Activated T-cell treated with anti-CD3 and anti-CD28 coated beads, Interleukin-2, amount 50 U/mL, for 24 hours (primary cell): ENCODE results near the gene TOMM40.
"Not testable (repeated sequence)": the region's sequence is repeated elsewhere in the genome, so short reads cannot be mapped to it uniquely, and the experiment has no call there.

ENCODE experiments used
- DNase-seq: peaks from one replicate; pipeline ENCODE4 v3.0.0-alpha.2; 2020
- H3K27ac Mint-ChIP-seq: 2 replicates; pipeline ENCODE4 v1.8.0; 2020; ENCODE audit warnings: mild to moderate bottlenecking, mixed read lengths
- H3K27me3 Mint-ChIP-seq: 2 replicates; pipeline ENCODE4 v1.8.0; 2020; ENCODE audit warnings: mixed read lengths
- H3K36me3 Mint-ChIP-seq: 2 replicates; pipeline ENCODE4 v1.8.0; 2020; ENCODE audit warnings: low read depth, mixed read lengths
- H3K4me1 Mint-ChIP-seq: 2 replicates; pipeline ENCODE4 v1.8.0; 2020; ENCODE audit warnings: low read depth, mixed read lengths
- H3K4me3 Mint-ChIP-seq: 2 replicates; pipeline ENCODE4 v1.8.0; 2020; ENCODE audit warnings: mild to moderate bottlenecking, moderate library complexity, mixed read lengths
- H3K9me3 Mint-ChIP-seq: 2 replicates; pipeline ENCODE4 v1.8.0; 2020; ENCODE audit warnings: mixed read lengths

Gene TOMM40

GRCh38 chr19:44903216-44903601 lies 12.2 kb downstream of the TOMM40 start:
- H3K9me3 Mint-ChIP-seq, result no peaks in the 10 kb centered on the region
- no peak overlapping the region for H3K4me3 Mint-ChIP-seq
- no peak for DNase-seq
- H3K36me3 Mint-ChIP-seq, result peaks cover 53% of the 10 kb centered on the region
- H3K27ac Mint-ChIP-seq, result peak overlapping the region; percentile 33
- peaks cover 15% of the 10 kb centered on the region for H3K4me1 Mint-ChIP-seq
- H3K27me3 Mint-ChIP-seq, result peaks cover 25% of the 10 kb centered on the region

GRCh38 chr19:44903602-44904425 lies 12.8 kb downstream of the TOMM40 start:
- no peak overlapping the region for H3K4me3 Mint-ChIP-seq
- peaks cover 52% of the 10 kb centered on the region for H3K36me3 Mint-ChIP-seq
- H3K4me1 Mint-ChIP-seq, result peaks cover 15% of the 10 kb centered on the region
- no peaks in the 10 kb centered on the region for H3K9me3 Mint-ChIP-seq
- peak overlapping the region; percentile 33 for H3K27ac Mint-ChIP-seq
- peak; percentile 87 for DNase-seq
- peaks cover 25% of the 10 kb centered on the region for H3K27me3 Mint-ChIP-seq

GRCh38 chr19:44904426-44904994 lies 13.5 kb downstream of the TOMM40 start:
- DNase-seq, result peak; percentile 54
- peaks cover 15% of the 10 kb centered on the region for H3K4me1 Mint-ChIP-seq
- H3K36me3 Mint-ChIP-seq, result peaks cover 46% of the 10 kb centered on the region

GRCh38 chr19:44905437-44906160 lies 14.5 kb downstream of the TOMM40 start, which contains the start of gene APOE:
APOE (plus strand) TSS chr19:44905796; CDS start chr19:44906625, 829 bp downstream.
- Mint-ChIP-seq H3K36me3 (peaks cover 35% of the 10 kb centered on the region), H3K4me1 (peaks cover 15% of the 10 kb centered on the region), H3K9me3 (no peaks in the 10 kb centered on the region), H3K27me3 (peaks cover 25% of the 10 kb centered on the region), H3K4me3 (no peak within 1 kb of the TSS), H3K27ac (no peak within 1 kb of the TSS)
- no peak for DNase-seq

More at GRCh38 chr19:44904426-44904994, 13.5 kb downstream of the TOMM40 start:
- Mint-ChIP-seq H3K27me3 (peaks cover 25% of the 10 kb centered on the region), H3K9me3 (no peaks in the 10 kb centered on the region), H3K4me3 (no peak overlapping the region), H3K27ac (no peak overlapping the region)

GRCh38 chr19:44907613-44908012 lies 16.6 kb downstream of the TOMM40 start:
- Mint-ChIP-seq H3K36me3 (peaks cover 16% of the 10 kb centered on the region), H3K27me3 (peaks cover 38% of the 10 kb centered on the region), H3K9me3 (no peaks in the 10 kb centered on the region), H3K27ac (no peak overlapping the region), H3K4me1 (peaks cover 14% of the 10 kb centered on the region), H3K4me3 (no peak overlapping the region)
- no peak for DNase-seq

- DNase-seq, result no peak
- Mint-ChIP-seq H3K4me1 (peaks cover 13% of the 10 kb centered on the region), H3K9me3 (no peaks in the 10 kb centered on the region), H3K36me3 (peaks cover 10% of the 10 kb centered on the region), H3K4me3 (no peak overlapping the region), H3K27ac (no peak overlapping the region), H3K27me3 (peaks cover 44% of the 10 kb centered on the region)
Measured at GRCh38 chr19:44908074-44908835, 17.2 kb downstream of the TOMM40 start.

GRCh38 chr19:44908836-44909261 lies 17.8 kb downstream of the TOMM40 start:
- no peak overlapping the region for H3K4me3 Mint-ChIP-seq
- peaks cover 11% of the 10 kb centered on the region for H3K4me1 Mint-ChIP-seq
- no peak overlapping the region for H3K27ac Mint-ChIP-seq
- peaks cover 50% of the 10 kb centered on the region for H3K27me3 Mint-ChIP-seq
- peaks cover 4% of the 10 kb centered on the region for H3K36me3 Mint-ChIP-seq
- no peaks in the 10 kb centered on the region for H3K9me3 Mint-ChIP-seq
- DNase-seq, result no peak

GRCh38 chr19:44909775-44910174 lies 18.7 kb downstream of the TOMM40 start:
- peaks cover under 1% of the 10 kb centered on the region for H3K36me3 Mint-ChIP-seq
- DNase-seq, result no peak
- peaks cover 17% of the 10 kb centered on the region for H3K4me1 Mint-ChIP-seq
- no peak overlapping the region for H3K4me3 Mint-ChIP-seq
- no peaks in the 10 kb centered on the region for H3K9me3 Mint-ChIP-seq
- no peak overlapping the region for H3K27ac Mint-ChIP-seq
- peaks cover 59% of the 10 kb centered on the region for H3K27me3 Mint-ChIP-seq

- not testable (repeated sequence) for H3K4me3 Mint-ChIP-seq, H3K9me3 Mint-ChIP-seq, H3K27ac Mint-ChIP-seq, DNase-seq, H3K36me3 Mint-ChIP-seq
- Mint-ChIP-seq H3K27me3 (peaks cover 43% of the 10 kb centered on the region), H3K4me1 (peaks cover 10% of the 10 kb centered on the region)
Measured at GRCh38 chr19:44911896-44912295, 20.8 kb downstream of the TOMM40 start.

- no peak for DNase-seq
- peaks cover 39% of the 10 kb centered on the region for H3K27me3 Mint-ChIP-seq
- H3K9me3 Mint-ChIP-seq, result no peaks in the 10 kb centered on the region
- H3K27ac Mint-ChIP-seq, result no peak overlapping the region
- peaks cover 10% of the 10 kb centered on the region for H3K4me1 Mint-ChIP-seq
- peaks cover 2% of the 10 kb centered on the region for H3K36me3 Mint-ChIP-seq
- no peak overlapping the region for H3K4me3 Mint-ChIP-seq
Measured at GRCh38 chr19:44912854-44913253, 21.8 kb downstream of the TOMM40 start.

GRCh38 chr19:44913512-44914432 lies 22.7 kb downstream of the TOMM40 start:
- Mint-ChIP-seq H3K27me3 (peaks cover 35% of the 10 kb centered on the region), H3K4me1 (peaks cover 10% of the 10 kb centered on the region), H3K4me3 (peak overlapping the region; percentile 89), H3K27ac (peak overlapping the region; percentile 40)
- not testable (repeated sequence) for H3K9me3 Mint-ChIP-seq, DNase-seq, H3K36me3 Mint-ChIP-seq

GRCh38 chr19:44914433-44915206 lies 23.6 kb downstream of the TOMM40 start, which contains the start of gene APOC1:
APOC1 (plus strand) TSS chr19:44914608; CDS start chr19:44914892, 284 bp downstream.
- Mint-ChIP-seq H3K27ac (peak within 1 kb of the TSS; percentile 95), H3K4me3 (peak within 1 kb of the TSS; percentile 89), H3K27me3 (peaks cover 35% of the 10 kb centered on the region), H3K4me1 (peaks cover 10% of the 10 kb centered on the region)
- H3K36me3 Mint-ChIP-seq, H3K9me3 Mint-ChIP-seq: not testable (repeated sequence)
- peak; percentile 86 for DNase-seq
